T-cell (primary cell): ENCODE measurements around the gene ZC3H7B. TPM values are rescaled to one million over a fixed set of nuclear protein-coding genes. Genes with fewer than 3 reads are reported as not detected.
A peak's percentile ranks its signal among the peaks of the same experiment; 100 is the strongest.

Experiments used
- ATAC-seq, 4 experiments: fragments of 200-7000 bp in 3 of 4; fragments of 150-1000 bp in 1 of 4; cut with Tn5 transposase; replicated peaks in 1 of 4; 1 replicate in 3 of 4; 2 replicates in 1 of 4; pipeline ENCODE4 v1.10.0; 2021; ENCODE audit warnings: moderate library complexity in 3 of 4, mild to moderate bottlenecking in 2 of 4, moderate number of reproducible peaks in 1 of 4
- CTCF ChIA-PET, 2 donors: fragments of 300-600 bp; sonication (Branson Sonifier 250); formaldehyde crosslinking; loops; one replicate each; lab custom pipeline; 2022; ENCODE audit warnings: antibody characterized with exemption in 2 of 2; lab: Charles Lee
- POLR2A ChIA-PET, 2 donors: fragments of 300-600 bp; sonication (Branson Sonifier 250); formaldehyde crosslinking; loops; one replicate each; lab custom pipeline; 2022; ENCODE audit warnings: antibody characterized with exemption in 2 of 2; lab: Charles Lee
- DNase-seq, 35 experiments: peaks; one replicate each; pipeline versions ENCODE4 v3.0.0 to v3.0.0-alpha.2; 2013 to 2023
- H3K27ac ChIP-seq: one replicate; pipeline ENCODE4 v1.5.1; 2013; ENCODE audit warnings: low read length
- H3K27me3 ChIP-seq, 2 experiments: replicated peaks in 1 of 2; 1 replicate in 1 of 2; 2 replicates in 1 of 2; pipeline versions ENCODE4 v1.6.1 to v1.7.0; 2013; ENCODE audit warnings: low read length in 1 of 2, mixed read lengths in 1 of 2; ENCODE audit not compliant: control insufficient read depth in 2 of 2, insufficient read depth in 2 of 2; ENCODE audit errors: extremely low read depth in 1 of 2
- H3K36me3 ChIP-seq, 2 donors: 1 replicate in 1 of 2; 2 replicates in 1 of 2; pipeline versions ENCODE4 v1.6.1 to v1.7.0; 2013; ENCODE audit warnings: low read length in 1 of 2; ENCODE audit not compliant: control insufficient read depth in 2 of 2, insufficient read depth in 1 of 2; ENCODE audit errors: extremely low read depth in 1 of 2
- H3K4me1 ChIP-seq, 2 experiments: 1 replicate in 1 of 2; 2 replicates in 1 of 2; pipeline versions ENCODE4 v1.6.1 to v1.7.0; 2013; ENCODE audit warnings: low read length in 2 of 2, mixed read lengths in 1 of 2; ENCODE audit not compliant: insufficient read depth in 2 of 2, control insufficient read depth in 1 of 2; ENCODE audit errors: extremely low read depth in 1 of 2
- H3K4me3 ChIP-seq, 2 donors: 1 replicate in 1 of 2; 2 replicates in 1 of 2; pipeline versions ENCODE4 v1.5.1 to v1.7.0; 2013; ENCODE audit warnings: mild to moderate bottlenecking in 2 of 2, low read length in 1 of 2, moderate library complexity in 1 of 2; ENCODE audit not compliant: control insufficient read depth in 1 of 2; ENCODE audit errors: extremely low read depth in 1 of 2
- H3K9me3 ChIP-seq: 2 replicates; pipeline ENCODE4 v1.7.0; 2013
- H3K27ac Mint-ChIP-seq, 2 donors: one replicate each; pipeline ENCODE4 v1.8.0; 2020 to 2021; ENCODE audit warnings: mild to moderate bottlenecking in 2 of 2, mixed read lengths in 2 of 2
- H3K27me3 Mint-ChIP-seq, 2 donors: one replicate each; pipeline ENCODE4 v1.8.0; 2021 to 2022; ENCODE audit warnings: mixed read lengths in 2 of 2
- H3K36me3 Mint-ChIP-seq: one replicate; pipeline ENCODE4 v1.8.0; 2021; ENCODE audit warnings: mixed read lengths
- H3K4me1 Mint-ChIP-seq, 3 donors: one replicate each; pipeline ENCODE4 v1.8.0; 2020 to 2022; ENCODE audit warnings: mixed read lengths in 3 of 3, mild to moderate bottlenecking in 1 of 3
- H3K4me3 Mint-ChIP-seq, 3 donors: one replicate each; pipeline ENCODE4 v1.8.0; 2020 to 2022; ENCODE audit warnings: mild to moderate bottlenecking in 3 of 3, mixed read lengths in 3 of 3, moderate library complexity in 3 of 3
- H3K9me3 Mint-ChIP-seq, 3 donors: one replicate each; pipeline ENCODE4 v1.8.0; 2020 to 2022; ENCODE audit warnings: mixed read lengths in 3 of 3
- WGBS: methylation state at CpG from one replicate; pipeline ENCODE4 v1.1.5; 2013; ENCODE audit warnings: missing lambda C conversion rate; ENCODE audit not compliant: insufficient coverage; 5-methylcytosine and 5-hydroxymethylcytosine counted together
- total RNA-seq, 35 experiments: library from RNA in 6 of 35; stranded (reverse) in 6 of 35; fragments of 120-200 nt in 1 of 35; gene quantifications; one replicate each; pipeline versions ENCODE4 v1.2.1 to v1.2.4 and lab custom pipeline; 2013 to 2026

ZC3H7B gene
- total RNA-seq, 5 donors from 2014 or later (not counting 1 experiment from before 2014, with no cell fraction given): 38.5 to 50.3 (median 47.9) TPM

GRCh38 chr22:41381329-41382097, 80.2 kb downstream of the ZC3H7B start, which contains the start of gene TEF:
TEF (plus strand) TSS chr22:41381942; CDS start chr22:41382045, 103 bp downstream.
- no peaks in the 10 kb centered on the region for H3K27me3 Mint-ChIP-seq
- no peaks in the 10 kb centered on the region for H3K9me3 Mint-ChIP-seq
- ATAC-seq (peak; percentile 83 to 86 (median 86)), DNase-seq (peak; percentile 95 to 100 (median 98))
- Histone ChIP-seq H3K36me3 (no peaks in the 10 kb centered on the region), H3K4me3 (peak within 1 kb of the TSS; percentile 66 to 80), H3K27ac (peak within 1 kb of the TSS; percentile 99), H3K9me3 (no peaks in the 10 kb centered on the region), H3K4me1 (peaks cover 4 to 22% of the 10 kb centered on the region in 2 experiments), H3K27me3 (no peaks in the 10 kb centered on the region)
- H3K4me1 Mint-ChIP-seq: peaks cover 9 to 23% (median 20%) of the 10 kb centered on the region in 3 donors
- ChIA-PET POLR2A (interaction anchor here (0.5 to 2.0 kb wide), 25 partner anchors 15 to 1806 kb away, joined by 3 to 16 read pairs (median 5); partner anchors contain the start of genes ACO2 (in 1 of the 2), DESI1 (in 1 of the 2), PHF5A (in 1 of the 2) and PMM1 (in 1 of the 2)), CTCF (interaction anchor here (0.6 to 1.8 kb wide), 18 partner anchors 22 to 1840 kb away, joined by 3 to 15 read pairs (median 4); partner anchors contain the start of genes FAM83F (in 1 of the 2), PHF5A (in 1 of the 2), PMM1 (in 1 of the 2) and RANGAP1 (in 1 of the 2))
- peak within 1 kb of the TSS; percentile 96 to 97 for H3K27ac Mint-ChIP-seq
- H3K4me3 Mint-ChIP-seq: peak within 1 kb of the TSS; percentile 87 to 92 (median 88)
- under 1% methylated on average over 64 of the region's 84 CpGs for WGBS
- H3K36me3 Mint-ChIP-seq: no peaks in the 10 kb centered on the region

GRCh38 chr22:41382098-41382578, 80.8 kb downstream of the ZC3H7B start:
- Histone ChIP-seq H3K9me3 (no peaks in the 10 kb centered on the region), H3K36me3 (peaks cover 0 to 2% of the 10 kb centered on the region in 2 donors), H3K4me1 (peaks cover 4 to 22% of the 10 kb centered on the region in 2 experiments), H3K4me3 (peak overlapping the region; percentile 66 to 80), H3K27ac (peak overlapping the region; percentile 93), H3K27me3 (no peaks in the 10 kb centered on the region)
- peaks cover 2% of the 10 kb centered on the region for H3K36me3 Mint-ChIP-seq
- ChIA-PET POLR2A (interaction anchor here (0.5 to 2.0 kb wide), 10 partner anchors 17 to 664 kb away, joined by 3 to 13 read pairs (median 6); partner anchors contain the start of genes ACO2 (in 1 of the 2), DESI1 (in 1 of the 2), PHF5A (in 1 of the 2) and RANGAP1 (in 1 of the 2)), CTCF (interaction anchor here in 1 of 2 donors (1.5 to 1.8 kb wide), 3 partner anchors 96 to 459 kb away, joined by 3 to 15 read pairs (median 8); partner anchors contain the start of genes PMM1 and RANGAP1)
- no peaks in the 10 kb centered on the region for H3K9me3 Mint-ChIP-seq
- 1% methylated on average over 17 of the region's 35 CpGs for WGBS
- H3K4me1 Mint-ChIP-seq: peaks cover 9 to 23% (median 20%) of the 10 kb centered on the region in 3 donors
- DNase-seq: peak in 33 of 35 experiments; percentile 19 to 72 (median 50)
- peak overlapping the region; percentile 87 to 93 for H3K27ac Mint-ChIP-seq
- ATAC-seq: peak; percentile 36 to 49 (median 44)
- H3K4me3 Mint-ChIP-seq: peak overlapping the region; percentile 87 to 92 (median 88)
- H3K27me3 Mint-ChIP-seq: no peaks in the 10 kb centered on the region

GRCh38 chr22:41382610-41383009, 81.3 kb downstream of the ZC3H7B start:
- Histone ChIP-seq H3K27me3 (no peaks in the 10 kb centered on the region), H3K9me3 (no peaks in the 10 kb centered on the region), H3K4me3 (peak overlapping the region; percentile 58 to 80), H3K36me3 (peaks cover 0 to 6% of the 10 kb centered on the region in 2 donors), H3K4me1 (peaks cover 4 to 22% of the 10 kb centered on the region in 2 experiments), H3K27ac (peak overlapping the region; percentile 93)
- Mint-ChIP-seq H3K4me3 (peak overlapping the region; percentile 87 to 88 (median 87)), H3K27me3 (no peaks in the 10 kb centered on the region), H3K36me3 (peaks cover 3% of the 10 kb centered on the region), H3K9me3 (no peaks in the 10 kb centered on the region), H3K4me1 (peaks cover 9 to 23% (median 20%) of the 10 kb centered on the region in 3 donors), H3K27ac (peak overlapping the region; percentile 87 to 93)
- ChIA-PET POLR2A (interaction anchor here (0.5 to 0.6 kb wide), 2 partner anchors 18 to 209 kb away, joined by 3 to 4 read pairs; no protein-coding TSS in a partner anchor), CTCF (interaction anchor here in 1 of 2 donors (1.8 kb wide), 1 partner anchor 460 kb away, joined by 8 read pairs; no protein-coding TSS in a partner anchor)
- ATAC-seq (no peak), DNase-seq (peak in 4 of 35 experiments; percentile 4 to 15 (median 7))
- WGBS: 54% methylated on average over 14 of the region's 19 CpGs

- no peak for ATAC-seq
- H3K36me3 ChIP-seq: peaks cover 0 to 8% of the 10 kb centered on the region in 2 donors
- no peak overlapping the region for H3K27ac ChIP-seq
- H3K4me1 ChIP-seq: peaks cover 4 to 22% of the 10 kb centered on the region in 2 experiments
- H3K9me3 ChIP-seq: no peaks in the 10 kb centered on the region
- H3K27me3 ChIP-seq: no peaks in the 10 kb centered on the region
- ChIA-PET CTCF (no interaction called here), POLR2A (interaction anchor here in 1 of 2 donors (0.6 kb wide), 1 partner anchor 209 kb away, joined by 3 read pairs; no protein-coding TSS in a partner anchor)
- Mint-ChIP-seq H3K9me3 (no peaks in the 10 kb centered on the region), H3K4me3 (peak overlapping the region; percentile 87 to 88 (median 87)), H3K4me1 (peaks cover 9 to 23% (median 20%) of the 10 kb centered on the region in 3 donors), H3K36me3 (peaks cover 3% of the 10 kb centered on the region), H3K27me3 (no peaks in the 10 kb centered on the region), H3K27ac (peak overlapping the region in 1 of 2 donors; percentile 61)
- peak overlapping the region in 1 of 2 donors; percentile 80 for H3K4me3 ChIP-seq
- no CpG with 5 or more reads among the region's 5 CpGs for WGBS
- DNase-seq: no peak
Measured at GRCh38 chr22:41383085-41383484, 81.8 kb downstream of the ZC3H7B start.

GRCh38 chr22:41384128-41384527, 82.8 kb downstream of the ZC3H7B start:
- Histone ChIP-seq H3K36me3 (peaks cover 0 to 13% of the 10 kb centered on the region in 2 donors), H3K4me3 (no peak overlapping the region), H3K4me1 (peaks cover 4 to 22% of the 10 kb centered on the region in 2 experiments), H3K9me3 (no peaks in the 10 kb centered on the region), H3K27ac (no peak overlapping the region), H3K27me3 (no peaks in the 10 kb centered on the region)
- peaks cover 6% of the 10 kb centered on the region for H3K36me3 Mint-ChIP-seq
- POLR2A ChIA-PET: no interaction called here
- H3K27me3 Mint-ChIP-seq: no peaks in the 10 kb centered on the region
- CTCF ChIA-PET: no interaction called here
- ATAC-seq (no peak), DNase-seq (no peak)
- H3K27ac Mint-ChIP-seq: peak overlapping the region; percentile 0 to 5
- peaks cover 9 to 23% (median 20%) of the 10 kb centered on the region in 3 donors for H3K4me1 Mint-ChIP-seq
- no peaks in the 10 kb centered on the region for H3K9me3 Mint-ChIP-seq
- H3K4me3 Mint-ChIP-seq: peak overlapping the region in 2 of 3 donors; percentile 87 to 88
